ENCODE results near the gene EPGN. TPM values are rescaled to one million over a fixed set of nuclear protein-coding genes. Genes with fewer than 3 reads are reported as not detected.

Gene EPGN
- total RNA-seq, 1 donor from 2014 or later = not detected

DNA sequence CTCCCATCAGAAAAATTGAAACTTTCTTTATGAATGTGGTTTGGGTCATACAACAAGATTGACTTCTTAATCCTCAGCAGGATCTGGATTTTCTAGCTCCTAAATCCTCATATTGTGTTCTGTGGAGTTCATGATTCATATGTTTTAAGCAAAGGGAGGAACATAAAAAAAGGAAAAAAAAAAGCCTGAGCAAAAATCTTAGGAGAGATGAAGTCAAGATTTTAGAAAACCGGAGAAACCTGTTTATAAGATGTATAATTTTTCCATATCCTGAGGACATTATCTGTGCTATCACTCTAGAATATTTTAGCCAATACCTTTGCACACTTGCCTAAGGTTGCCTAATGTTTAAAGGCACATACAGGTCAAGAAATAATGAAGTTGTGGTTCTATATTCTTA is 49.7 kb downstream of the EPGN start:
- H3K9me3 Mint-ChIP-seq (ENCODE audit: unreplicated experiment) = no peaks in the 10 kb centered on the region
- H3K36me3 Mint-ChIP-seq (ENCODE audit: low read depth, unreplicated experiment) = no peaks in the 10 kb centered on the region
- no peak for TF ChIP-seq CTCF (IDR thresholded peaks at IDR 0.05; ENCODE audit: unreplicated experiment)
- H3K27ac Mint-ChIP-seq (ENCODE audit: unreplicated experiment) = no peak overlapping the region
- H3K4me3 Mint-ChIP-seq (ENCODE audit: unreplicated experiment) = no peak overlapping the region
- H3K27me3 Mint-ChIP-seq (ENCODE audit: unreplicated experiment) = no peaks in the 10 kb centered on the region
- H3K4me1 Mint-ChIP-seq (ENCODE audit: unreplicated experiment) = no peaks in the 10 kb centered on the region
- no peak for DNase-seq (ENCODE audit: low spot score)

DNA sequence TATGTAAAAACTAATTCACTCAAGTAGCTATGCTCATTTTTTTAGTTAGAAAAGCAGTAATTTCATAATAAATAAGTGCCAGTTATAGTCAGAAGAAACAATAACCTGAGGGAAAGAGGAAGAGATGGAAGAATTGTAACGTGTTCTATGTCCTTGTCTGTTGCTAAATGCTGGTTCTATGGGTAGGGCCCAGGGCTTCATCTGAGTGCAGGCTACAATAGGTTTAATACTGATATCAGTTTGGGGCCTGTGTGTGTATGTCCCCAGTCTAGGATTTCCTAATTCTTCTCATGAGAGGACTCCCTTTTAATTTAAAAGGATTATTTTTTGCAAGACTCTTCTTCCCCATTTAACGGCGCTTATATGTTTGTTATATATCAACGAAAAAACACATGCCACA is 53.4 kb downstream of the EPGN start:
- peaks cover 7% of the 10 kb centered on the region for H3K4me1 Mint-ChIP-seq (ENCODE audit: unreplicated experiment)
- H3K27me3 Mint-ChIP-seq (ENCODE audit: unreplicated experiment) = peaks cover 4% of the 10 kb centered on the region
- no peak for TF ChIP-seq CTCF (IDR thresholded peaks at IDR 0.05; ENCODE audit: unreplicated experiment)
- no peak overlapping the region for H3K27ac Mint-ChIP-seq (ENCODE audit: unreplicated experiment)
- H3K36me3 Mint-ChIP-seq (ENCODE audit: low read depth, unreplicated experiment) = no peaks in the 10 kb centered on the region
- no peak for DNase-seq (ENCODE audit: low spot score)
- no peak overlapping the region for H3K4me3 Mint-ChIP-seq (ENCODE audit: unreplicated experiment)
- no peaks in the 10 kb centered on the region for H3K9me3 Mint-ChIP-seq (ENCODE audit: unreplicated experiment)

DNA sequence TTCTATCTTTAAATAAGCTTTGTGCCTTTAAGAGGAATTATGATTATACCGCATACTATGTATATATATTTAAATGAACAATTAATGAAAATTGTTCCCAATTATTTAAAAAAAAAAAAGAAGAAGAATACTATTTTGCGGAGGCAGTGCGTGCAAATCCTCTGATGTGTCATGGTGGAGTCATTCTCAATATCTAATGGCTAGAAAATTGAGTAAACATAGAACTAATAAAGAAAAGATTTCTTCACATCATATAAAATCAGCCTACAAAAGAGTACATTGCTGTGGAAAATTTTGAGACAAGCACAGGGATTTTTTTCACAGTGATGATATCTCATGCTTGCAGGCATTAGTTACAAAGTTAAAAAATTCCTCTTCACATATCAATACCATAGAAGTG is 54.1 kb downstream of the EPGN start:
- Mint-ChIP-seq H3K9me3 (ENCODE audit: unreplicated experiment) (no peaks in the 10 kb centered on the region), H3K27ac (ENCODE audit: unreplicated experiment) (no peak overlapping the region), H3K4me3 (ENCODE audit: unreplicated experiment) (no peak overlapping the region), H3K4me1 (ENCODE audit: unreplicated experiment) (peaks cover 7% of the 10 kb centered on the region), H3K36me3 (ENCODE audit: low read depth, unreplicated experiment) (no peaks in the 10 kb centered on the region), H3K27me3 (ENCODE audit: unreplicated experiment) (peaks cover 4% of the 10 kb centered on the region)
- no peak for TF ChIP-seq CTCF (IDR thresholded peaks at IDR 0.05; ENCODE audit: unreplicated experiment)
- no peak for DNase-seq (ENCODE audit: low spot score)

DNA sequence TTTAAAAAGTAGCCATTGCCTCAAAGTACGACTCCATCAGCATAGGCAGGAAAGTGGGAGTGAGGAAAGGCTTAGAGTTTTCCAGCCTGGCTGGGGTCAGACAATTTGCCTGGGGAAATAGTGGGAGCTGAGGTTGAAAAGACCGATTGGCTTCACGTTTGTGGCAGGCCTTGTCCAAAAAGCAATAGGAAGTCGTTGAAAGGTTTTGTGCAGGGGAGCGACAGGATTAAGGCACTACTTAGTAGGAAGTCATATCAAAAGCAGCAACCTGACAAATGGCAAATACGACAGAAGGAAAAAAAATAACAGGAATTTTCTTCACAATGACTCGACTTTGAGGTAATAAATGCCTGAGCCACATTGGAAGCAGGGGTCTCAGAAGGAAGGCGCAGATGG is 56.0 kb downstream of the EPGN start:
- H3K27ac Mint-ChIP-seq (ENCODE audit: unreplicated experiment) = no peak overlapping the region
- peak overlapping the region; percentile 87 for H3K4me3 Mint-ChIP-seq (ENCODE audit: unreplicated experiment)
- H3K27me3 Mint-ChIP-seq (ENCODE audit: unreplicated experiment) = peaks cover 4% of the 10 kb centered on the region
- DNase-seq (ENCODE audit: low spot score) = no peak
- no peaks in the 10 kb centered on the region for H3K9me3 Mint-ChIP-seq (ENCODE audit: unreplicated experiment)
- no peak for TF ChIP-seq CTCF (IDR thresholded peaks at IDR 0.05; ENCODE audit: unreplicated experiment)
- no peaks in the 10 kb centered on the region for H3K36me3 Mint-ChIP-seq (ENCODE audit: low read depth, unreplicated experiment)
- peaks cover 7% of the 10 kb centered on the region for H3K4me1 Mint-ChIP-seq (ENCODE audit: unreplicated experiment)

DNA sequence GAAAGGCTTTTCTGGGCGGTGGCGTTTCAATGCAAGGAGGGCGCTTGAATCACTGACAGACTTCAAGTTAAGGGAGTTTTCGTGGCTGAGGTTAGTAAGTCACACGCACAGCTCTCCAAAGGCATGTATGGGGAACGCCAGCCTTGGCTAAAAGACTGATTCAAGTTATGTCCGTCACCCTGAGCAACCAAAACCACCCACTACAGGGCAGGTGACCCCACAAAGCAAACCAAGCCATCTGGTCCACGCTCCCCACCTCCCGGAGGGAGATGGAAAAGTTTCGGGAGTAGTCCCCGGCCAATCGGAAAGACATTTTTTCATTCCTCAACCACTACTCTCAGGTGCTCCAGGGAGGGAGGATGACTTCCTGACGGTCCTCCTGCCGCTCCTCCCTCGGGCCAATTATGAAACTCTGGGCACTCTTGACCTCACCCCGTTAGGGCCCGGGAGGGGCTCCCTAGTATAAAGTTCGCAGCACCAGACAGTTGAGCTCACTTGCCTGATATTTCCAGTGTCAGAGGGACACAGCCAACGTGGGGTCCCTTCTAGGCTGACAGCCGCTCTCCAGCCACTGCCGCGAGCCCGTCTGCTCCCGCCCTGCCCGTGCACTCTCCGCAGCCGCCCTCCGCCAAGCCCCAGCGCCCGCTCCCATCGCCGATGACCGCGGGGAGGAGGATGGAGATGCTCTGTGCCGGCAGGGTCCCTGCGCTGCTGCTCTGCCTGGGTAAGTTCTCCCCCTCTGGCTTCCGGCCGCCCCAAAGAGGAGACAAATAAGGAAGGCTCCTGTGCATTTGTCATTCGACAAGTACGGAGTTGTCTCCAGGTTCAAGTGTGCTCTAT is 56.6 kb downstream of the EPGN start, which contains the start of gene EREG:
Gene EREG, plus strand, starts transcription at position 494 of the 840 bp plus-strand sequence. Its CDS starts 164 bp downstream, at position 658.
- H3K36me3 Mint-ChIP-seq (ENCODE audit: low read depth, unreplicated experiment) = no peaks in the 10 kb centered on the region

More for the DNA sequence above, 56.6 kb downstream of the EPGN start, which contains the start of gene EREG:
- H3K27ac Mint-ChIP-seq (ENCODE audit: unreplicated experiment) = no peak within 1 kb of the TSS
- no peaks in the 10 kb centered on the region for H3K9me3 Mint-ChIP-seq (ENCODE audit: unreplicated experiment)
- H3K4me3 Mint-ChIP-seq (ENCODE audit: unreplicated experiment) = peak within 1 kb of the TSS; percentile 87
- peak; percentile 54 for DNase-seq (ENCODE audit: low spot score)
- peaks cover 7% of the 10 kb centered on the region for H3K4me1 Mint-ChIP-seq (ENCODE audit: unreplicated experiment)
- H3K27me3 Mint-ChIP-seq (ENCODE audit: unreplicated experiment) = peaks cover 4% of the 10 kb centered on the region
- no peak for TF ChIP-seq CTCF (IDR thresholded peaks at IDR 0.05; ENCODE audit: unreplicated experiment)
